Esophagus squamous epithelium (tissue), 4 donors: Measurements from ENCODE around the gene SLC16A14.

Source experiments
- CTCF ChIP-seq, 6 experiments: fragments of 450-650 bp in 4 of 6; fragments of 200-600 bp in 2 of 6; sonication (generic) in 2 of 6; IDR thresholded peaks; one replicate each; pipeline ENCODE4 v1.5.1; 2016 to 2019; ENCODE audit warnings: antibody characterized with exemption in 6 of 6, mild to moderate bottlenecking in 4 of 6, moderate library complexity in 4 of 6
- POLR2A ChIP-seq, 4 donors: fragments of 450-650 bp; IDR thresholded peaks; one replicate each; pipeline ENCODE4 v1.6.1; 2017; ENCODE audit warnings: antibody characterized with exemption in 4 of 4, mild to moderate bottlenecking in 4 of 4, moderate library complexity in 3 of 4

DNA sequence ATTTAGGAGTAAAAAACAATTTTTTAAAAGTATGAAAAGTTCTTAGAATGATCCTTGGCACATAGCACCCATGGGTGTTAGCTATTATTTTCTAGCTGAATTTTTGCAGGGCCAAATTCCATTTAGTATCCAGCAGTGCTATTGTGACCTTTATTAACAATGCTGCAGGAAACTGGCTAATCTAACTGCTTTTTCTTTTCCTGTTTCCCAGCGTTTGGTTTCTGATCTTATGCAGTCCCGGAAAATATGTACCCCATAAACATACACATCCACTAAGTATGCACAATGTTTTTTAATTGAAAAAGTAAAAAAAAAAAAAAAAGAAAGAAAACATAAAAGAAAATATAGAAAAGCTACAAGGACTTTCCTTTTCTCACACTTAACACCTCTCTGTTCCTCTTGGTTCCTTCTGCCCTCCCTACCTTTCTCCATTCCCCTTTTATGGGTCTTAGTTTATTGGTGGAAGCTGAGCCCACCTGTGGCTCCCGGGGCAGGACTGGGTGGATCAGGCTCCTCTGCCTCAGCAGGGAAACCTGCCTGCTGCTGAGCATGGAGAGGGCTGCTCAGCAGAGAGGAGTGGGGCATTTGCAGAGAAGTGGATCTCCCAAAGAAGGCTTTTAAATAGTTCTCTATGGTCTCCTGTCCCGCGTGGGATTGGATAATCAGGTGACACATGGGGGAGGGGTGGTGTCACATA is 9.3 kb upstream of the SLC16A14 start:
- TF ChIP-seq CTCF (IDR thresholded peaks at IDR 0.05) (no peak), POLR2A (IDR thresholded peaks at IDR 0.05) (no peak)
